ENCODE data around the gene MRPS30.

The MRPS30 gene

DNA sequence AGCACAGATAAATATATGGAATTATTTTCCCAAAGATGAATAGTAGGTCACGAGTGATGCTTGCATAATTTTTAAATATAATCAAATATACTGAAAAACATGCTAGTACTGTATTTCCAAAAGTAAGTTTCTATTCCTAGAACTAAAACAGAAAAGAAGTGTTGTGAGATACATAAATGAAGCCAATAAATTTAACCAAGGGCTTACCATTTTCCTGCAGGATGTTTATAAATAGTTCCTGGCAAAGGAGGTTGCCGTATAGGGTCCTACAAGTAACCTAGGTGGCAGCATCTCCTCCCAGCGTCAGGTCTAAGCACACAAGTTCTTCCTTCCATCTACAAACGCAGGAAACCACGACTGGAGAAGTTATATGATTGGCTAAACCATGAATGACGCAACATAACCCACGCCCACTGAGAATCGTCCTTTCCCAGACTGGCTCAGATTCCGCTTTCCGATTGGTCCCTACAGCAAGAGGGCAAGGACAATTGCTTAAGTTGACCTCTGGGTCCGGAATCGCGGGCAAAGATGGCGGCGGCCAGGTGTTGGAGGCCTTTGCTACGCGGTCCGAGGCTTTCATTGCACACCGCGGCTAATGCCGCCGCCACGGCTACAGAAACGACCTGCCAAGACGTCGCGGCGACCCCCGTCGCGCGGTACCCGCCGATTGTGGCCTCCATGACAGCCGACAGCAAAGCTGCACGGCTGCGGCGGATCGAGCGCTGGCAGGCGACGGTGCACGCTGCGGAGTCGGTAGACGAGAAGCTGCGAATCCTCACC lies at the start of gene MRPS30:
TSS of gene MRPS30 (plus strand) at position 513 of the 780 bp plus-strand sequence. CDS start at position 529, 16 bp downstream.
- no peak for TF ChIP-seq EZH2phosphoT487 (IDR thresholded peaks at IDR 0.05; ENCODE audit: borderline replicate concordance)
- TF ChIP-seq, protein P1, sequence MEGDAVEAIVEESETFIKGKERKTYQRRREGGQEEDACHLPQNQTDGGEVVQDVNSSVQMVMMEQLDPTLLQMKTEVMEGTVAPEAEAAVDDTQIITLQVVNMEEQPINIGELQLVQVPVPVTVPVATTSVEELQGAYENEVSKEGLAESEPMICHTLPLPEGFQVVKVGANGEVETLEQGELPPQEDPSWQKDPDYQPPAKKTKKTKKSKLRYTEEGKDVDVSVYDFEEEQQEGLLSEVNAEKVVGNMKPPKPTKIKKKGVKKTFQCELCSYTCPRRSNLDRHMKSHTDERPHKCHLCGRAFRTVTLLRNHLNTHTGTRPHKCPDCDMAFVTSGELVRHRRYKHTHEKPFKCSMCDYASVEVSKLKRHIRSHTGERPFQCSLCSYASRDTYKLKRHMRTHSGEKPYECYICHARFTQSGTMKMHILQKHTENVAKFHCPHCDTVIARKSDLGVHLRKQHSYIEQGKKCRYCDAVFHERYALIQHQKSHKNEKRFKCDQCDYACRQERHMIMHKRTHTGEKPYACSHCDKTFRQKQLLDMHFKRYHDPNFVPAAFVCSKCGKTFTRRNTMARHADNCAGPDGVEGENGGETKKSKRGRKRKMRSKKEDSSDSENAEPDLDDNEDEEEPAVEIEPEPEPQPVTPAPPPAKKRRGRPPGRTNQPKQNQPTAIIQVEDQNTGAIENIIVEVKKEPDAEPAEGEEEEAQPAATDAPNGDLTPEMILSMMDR (conservative IDR thresholded peaks at IDR 0.05; ENCODE audit: low read length) = peak; percentile 56
- Histone ChIP-seq H3K9me3 (ENCODE audit: insufficient read depth, low read depth, low read length) (no peaks in the 10 kb centered on the region), H3K4me2 (ENCODE audit: low read depth, low read length, poor library complexity, severe bottlenecking) (peak within 1 kb of the TSS; percentile 94), H3K4me1 (ENCODE audit: insufficient read depth, low read length, poor library complexity, severe bottlenecking) (peaks cover 39% of the 10 kb centered on the region), H3K4me3 (ENCODE audit: low read length, poor library complexity, severe bottlenecking) (peak within 1 kb of the TSS; percentile 99), H3K36me3 (ENCODE audit: insufficient read depth, low read length) (peaks cover 11% of the 10 kb centered on the region), H3F3A (ENCODE audit: low read depth) (no peaks in the 10 kb centered on the region), H3K79me2 (ENCODE audit: insufficient read depth, low read length) (peaks cover 49% of the 10 kb centered on the region), H3K9me2 (replicated peaks; ENCODE audit: low read depth, low read length) (no peaks in the 10 kb centered on the region), H3K27me3 (ENCODE audit: insufficient read depth, low read length, poor library complexity, severe bottlenecking) (no peaks in the 10 kb centered on the region), H2AFZ (ENCODE audit: low read length) (peak within 1 kb of the TSS; percentile 92), H3K9ac (ENCODE audit: low read depth, low read length, poor library complexity, severe bottlenecking) (peak within 1 kb of the TSS; percentile 88), H4K20me1 (ENCODE audit: insufficient read depth, low read length, poor library complexity, severe bottlenecking) (peaks cover 43% of the 10 kb centered on the region)

DNA sequence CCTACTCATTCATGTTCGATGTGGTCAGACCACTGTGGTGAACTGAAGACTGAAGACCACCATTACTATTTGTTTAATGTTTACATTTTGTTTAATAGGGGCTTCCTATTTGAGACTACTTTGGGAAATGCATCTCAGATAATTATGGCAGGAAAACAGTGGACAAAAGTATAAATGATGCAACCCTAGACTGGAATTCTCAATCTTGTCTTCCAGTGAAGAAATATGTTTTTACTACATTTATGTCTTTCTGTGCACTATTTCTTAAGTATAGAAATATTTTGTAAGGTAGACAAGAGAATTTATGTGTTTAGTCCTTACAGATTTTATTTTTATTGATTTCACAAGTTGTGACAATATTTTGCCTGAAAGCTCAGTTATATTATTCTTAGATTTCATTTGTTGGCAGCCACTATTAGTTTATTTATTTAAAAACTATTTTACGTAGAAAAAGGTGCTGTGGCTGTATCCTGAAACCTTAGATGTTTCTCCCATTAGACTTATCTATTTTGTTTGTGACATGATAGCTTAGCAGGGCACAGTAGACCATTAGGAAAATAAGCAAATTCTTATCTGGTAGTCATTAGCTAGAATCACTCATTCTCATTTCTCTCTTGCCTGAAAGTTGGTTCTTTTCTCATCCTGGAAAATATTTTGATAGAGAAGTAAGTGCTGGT lies 39.4 kb upstream of the MRPS30 start:
- no peaks in the 10 kb centered on the region for H3K27me3 ChIP-seq (ENCODE audit: insufficient read depth, low read length, poor library complexity, severe bottlenecking)

DNA sequence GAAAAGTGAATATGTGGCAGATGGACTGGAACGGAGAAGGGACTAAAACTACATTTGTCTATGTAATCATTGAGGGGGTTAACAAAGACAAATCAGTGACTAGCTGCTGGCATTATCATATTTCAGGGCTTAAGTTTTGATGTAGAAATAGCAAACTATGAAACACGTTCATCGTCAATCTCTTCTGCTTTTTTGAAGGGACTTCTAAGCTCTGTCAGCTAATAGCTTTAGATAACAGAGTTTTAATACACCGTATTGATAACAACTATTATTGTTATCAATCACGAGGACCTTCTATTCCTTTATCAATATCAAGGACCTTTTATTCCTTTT lies 38.9 kb upstream of the MRPS30 start:
- Histone ChIP-seq H3K9me3 (ENCODE audit: insufficient read depth, low read depth, low read length) (no peaks in the 10 kb centered on the region), H3K27me3 (ENCODE audit: insufficient read depth, low read length, poor library complexity, severe bottlenecking) (no peaks in the 10 kb centered on the region), H3K4me3 (ENCODE audit: low read length, poor library complexity, severe bottlenecking) (no peak overlapping the region), H2AFZ (ENCODE audit: low read length) (no peak overlapping the region), H3K36me3 (ENCODE audit: insufficient read depth, low read length) (no peaks in the 10 kb centered on the region), H3K79me2 (ENCODE audit: insufficient read depth, low read length) (no peaks in the 10 kb centered on the region), H3K4me2 (ENCODE audit: low read depth, low read length, poor library complexity, severe bottlenecking) (no peak overlapping the region), H3K9me2 (replicated peaks; ENCODE audit: low read depth, low read length) (no peaks in the 10 kb centered on the region), H3K4me1 (ENCODE audit: insufficient read depth, low read length, poor library complexity, severe bottlenecking) (no peaks in the 10 kb centered on the region), H4K20me1 (ENCODE audit: insufficient read depth, low read length, poor library complexity, severe bottlenecking) (no peaks in the 10 kb centered on the region), H3K9ac (ENCODE audit: low read depth, low read length, poor library complexity, severe bottlenecking) (no peak overlapping the region), H3F3A (ENCODE audit: low read depth) (no peaks in the 10 kb centered on the region)
- TF ChIP-seq EZH2phosphoT487 (IDR thresholded peaks at IDR 0.05; ENCODE audit: borderline replicate concordance) = no peak
- TF ChIP-seq, protein P1 (conservative IDR thresholded peaks at IDR 0.05; ENCODE audit: low read length) = no peak

More for the DNA sequence above, 39.4 kb upstream of the MRPS30 start:
- Histone ChIP-seq H3F3A (ENCODE audit: low read depth) (no peaks in the 10 kb centered on the region), H3K9ac (ENCODE audit: low read depth, low read length, poor library complexity, severe bottlenecking) (no peak overlapping the region), H3K4me3 (ENCODE audit: low read length, poor library complexity, severe bottlenecking) (no peak overlapping the region), H4K20me1 (ENCODE audit: insufficient read depth, low read length, poor library complexity, severe bottlenecking) (no peaks in the 10 kb centered on the region), H3K36me3 (ENCODE audit: insufficient read depth, low read length) (no peaks in the 10 kb centered on the region), H3K9me2 (replicated peaks; ENCODE audit: low read depth, low read length) (no peaks in the 10 kb centered on the region), H3K79me2 (ENCODE audit: insufficient read depth, low read length) (no peaks in the 10 kb centered on the region), H3K9me3 (ENCODE audit: insufficient read depth, low read depth, low read length) (no peaks in the 10 kb centered on the region), H3K4me1 (ENCODE audit: insufficient read depth, low read length, poor library complexity, severe bottlenecking) (no peaks in the 10 kb centered on the region), H2AFZ (ENCODE audit: low read length) (no peak overlapping the region), H3K4me2 (ENCODE audit: low read depth, low read length, poor library complexity, severe bottlenecking) (no peak overlapping the region)
- TF ChIP-seq, protein P1 (conservative IDR thresholded peaks at IDR 0.05; ENCODE audit: low read length) = no peak
- TF ChIP-seq EZH2phosphoT487 (IDR thresholded peaks at IDR 0.05; ENCODE audit: borderline replicate concordance) = no peak

Data from Loucy (cell line).